HuH-7.5 (cell line): ENCODE measurements around the gene DPH6.
"Not testable (repeated sequence)": the region's sequence is repeated elsewhere in the genome, so short reads cannot be mapped to it uniquely, and the experiment has no call there.

Experiments
- DNase-seq: peaks from one replicate; pipeline ENCODE4 v3.0.0; 2011; ENCODE audit warnings: low spot score

Gene DPH6

DNA sequence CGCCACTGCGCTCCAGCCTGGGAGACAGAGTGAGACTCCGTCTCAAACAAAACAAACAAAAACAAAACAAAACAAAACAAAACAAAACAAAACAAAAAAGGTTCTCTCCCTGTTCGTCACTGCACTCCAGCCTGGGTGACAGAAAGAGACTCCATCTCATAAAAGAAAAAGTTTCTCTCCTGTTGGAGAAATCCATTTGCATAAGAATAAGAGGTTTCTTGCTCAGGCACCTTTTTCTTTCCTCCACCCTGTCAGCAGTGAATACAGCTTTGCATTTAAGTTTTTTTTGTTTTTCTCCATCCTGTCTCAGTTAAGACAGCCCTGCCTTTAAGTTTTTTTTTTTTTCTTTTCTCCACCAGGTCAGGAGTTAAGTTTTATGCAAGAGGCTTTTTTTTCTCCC, 109.5 kb downstream of the DPH6 start:
- DNase-seq = no peak

GRCh38 chr15:35431281-35431680, 114.7 kb downstream of the DPH6 start:
- no peak for DNase-seq

- no peak for DNase-seq
Observed at GRCh38 chr15:35430301-35430700, 115.7 kb downstream of the DPH6 start.

DNA sequence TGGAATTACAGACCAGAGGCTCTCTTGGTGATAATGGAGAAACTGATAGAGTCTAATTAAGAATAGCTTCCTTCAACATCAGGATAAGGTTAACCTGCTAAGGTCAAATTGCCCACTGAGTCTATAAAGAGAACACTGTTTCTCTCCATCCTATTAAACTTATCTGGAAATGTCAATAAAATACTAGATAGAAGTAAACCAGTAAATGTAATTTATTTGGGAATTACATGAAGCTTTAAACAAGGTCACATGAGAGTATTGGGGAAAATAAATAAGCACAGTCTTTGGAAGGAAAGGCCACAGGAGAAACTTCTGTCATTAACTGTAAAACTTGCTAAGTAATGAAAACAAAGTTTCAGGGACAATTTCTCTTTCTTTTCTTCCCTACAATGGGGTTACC, 118.5 kb downstream of the DPH6 start:
- no peak for DNase-seq

DNA sequence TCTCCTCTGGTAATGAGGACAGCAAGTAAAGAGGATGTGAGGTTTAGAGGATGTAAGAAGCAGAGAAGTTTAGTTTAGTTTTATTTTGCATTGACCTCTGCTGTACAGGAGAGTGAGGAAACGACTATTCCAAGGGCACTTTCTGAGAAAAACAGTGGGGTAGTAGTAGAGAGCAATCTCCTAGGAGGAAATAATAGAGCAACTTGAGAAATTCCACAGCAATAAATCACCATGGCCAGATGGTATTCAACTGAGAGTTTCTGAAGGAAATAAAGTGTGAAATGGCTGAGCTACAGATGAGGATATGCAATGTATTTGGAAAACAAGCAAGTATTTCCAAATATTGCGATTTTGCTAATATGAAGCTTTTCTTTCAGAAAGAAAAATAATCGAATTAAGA, 118.9 kb downstream of the DPH6 start:
- no peak for DNase-seq

- DNase-seq = no peak
Observed at GRCh38 chr15:35410775-35411174, 135.2 kb downstream of the DPH6 start.

GRCh38 chr15:35399901-35400300, 146.1 kb downstream of the DPH6 start:
- DNase-seq = no peak

DNA sequence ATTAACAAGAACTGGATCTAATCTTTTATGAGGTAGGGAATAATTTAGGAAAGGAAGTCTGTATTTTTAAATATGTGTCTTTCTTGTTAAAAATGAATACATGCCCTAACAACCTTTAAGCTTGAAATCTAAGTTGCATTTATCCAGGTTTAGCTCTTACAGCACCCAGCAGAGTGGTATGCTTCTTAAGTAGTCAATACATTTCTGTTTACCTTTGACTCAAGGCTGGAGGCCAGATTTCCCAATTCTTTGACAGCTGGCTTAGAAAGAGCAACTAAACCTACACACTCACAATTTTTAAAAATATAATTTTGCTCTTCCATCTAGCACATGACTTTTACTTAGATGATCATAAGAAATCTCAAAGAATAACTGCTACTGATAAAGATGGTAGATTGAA, 148.9 kb downstream of the DPH6 start:
- no peak for DNase-seq

DNA sequence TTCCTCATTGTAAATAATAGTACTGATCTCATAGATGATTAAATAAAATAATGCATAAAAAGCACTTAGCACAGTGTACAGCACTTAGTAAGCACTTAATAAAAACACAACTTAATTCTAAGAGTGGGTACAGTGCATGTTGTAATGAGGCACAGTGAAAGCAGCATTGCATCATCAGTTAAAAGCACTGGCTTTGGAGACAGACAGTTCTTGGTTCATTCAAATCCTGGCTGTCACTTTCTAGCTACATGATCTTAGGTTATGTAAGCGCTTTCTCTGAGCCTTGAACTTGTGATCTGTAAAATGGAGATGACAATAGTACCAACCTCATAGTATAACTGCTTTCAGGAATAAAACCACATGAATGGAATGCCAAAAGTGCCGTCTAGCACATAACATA, 151.5 kb downstream of the DPH6 start:
- DNase-seq = no peak

- no peak for DNase-seq
Observed at GRCh38 chr15:35393398-35393797, 152.6 kb downstream of the DPH6 start.

DNA sequence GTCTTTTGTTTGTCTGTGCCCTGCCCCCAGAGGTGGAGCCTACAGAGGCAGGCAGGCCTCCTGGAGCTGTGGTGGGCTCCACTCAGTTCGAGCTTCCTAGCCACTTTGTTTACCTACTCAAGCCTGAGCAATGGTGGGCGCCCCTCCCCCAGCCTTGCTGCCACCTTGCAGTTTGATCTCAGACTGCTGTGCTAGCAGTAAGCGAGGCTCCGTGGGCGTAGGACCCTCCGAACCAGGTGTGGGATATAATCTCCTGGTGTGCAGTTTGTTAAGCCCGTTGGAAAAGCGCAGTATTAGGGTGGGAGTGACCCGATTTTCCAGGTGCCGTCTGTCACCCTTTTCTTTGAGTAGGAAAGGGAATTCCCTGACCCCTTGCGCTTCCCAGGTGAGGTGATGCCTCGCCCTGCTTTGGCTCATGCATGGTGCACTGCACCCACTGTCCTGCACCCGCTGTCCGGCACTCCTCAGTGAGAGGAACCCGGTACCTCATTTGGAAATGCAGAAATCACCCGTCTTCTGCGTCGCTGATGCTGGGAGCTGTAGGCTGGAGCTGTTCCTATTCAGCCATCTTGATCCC, 154.5 kb downstream of the DPH6 start:
- DNase-seq = not testable (repeated sequence)

- no peak for DNase-seq
Observed at GRCh38 chr15:35383506-35383905, 162.5 kb downstream of the DPH6 start.

DNA sequence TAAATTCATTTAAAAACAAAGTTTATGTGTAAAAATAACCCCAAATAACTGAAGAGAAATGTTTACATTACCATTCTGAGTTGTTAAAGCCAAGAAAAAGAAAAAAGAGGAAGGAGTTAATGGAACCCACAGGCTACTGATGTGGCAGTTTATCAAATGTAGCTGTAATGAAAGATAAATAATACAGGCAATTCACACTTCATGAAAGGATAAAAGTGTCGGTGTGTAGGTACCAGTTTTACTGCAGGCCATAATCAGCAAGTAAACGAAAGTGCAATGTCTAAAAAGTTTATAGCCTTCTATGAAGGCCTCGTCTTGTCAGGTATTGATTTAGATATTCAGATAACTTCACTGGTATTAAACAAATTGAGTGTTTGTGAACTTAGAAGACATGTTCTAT, 164.6 kb downstream of the DPH6 start:
- no peak for DNase-seq

- no peak for DNase-seq
Observed at GRCh38 chr15:35379972-35380371, 166.0 kb downstream of the DPH6 start.

GRCh38 chr15:35378454-35378853, 167.5 kb downstream of the DPH6 start:
- DNase-seq = not testable (repeated sequence)

DNA sequence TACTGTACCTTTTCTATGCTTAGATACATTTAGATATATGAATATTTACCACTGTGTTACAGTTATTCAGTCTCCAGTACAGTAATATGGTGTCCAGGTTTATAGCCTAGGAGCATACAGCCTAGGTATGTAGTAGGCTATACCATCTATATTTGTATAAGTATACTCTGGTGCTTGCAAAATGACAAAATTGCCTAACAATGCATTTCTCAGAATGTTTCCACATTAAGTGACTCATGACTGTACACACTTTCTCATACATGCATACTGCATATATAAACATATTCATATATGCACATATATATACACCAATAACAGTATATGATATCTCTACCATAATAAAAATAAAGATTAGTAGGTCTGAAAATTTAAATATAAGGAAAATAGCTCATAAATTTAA, 169.3 kb downstream of the DPH6 start:
- no peak for DNase-seq

DNA sequence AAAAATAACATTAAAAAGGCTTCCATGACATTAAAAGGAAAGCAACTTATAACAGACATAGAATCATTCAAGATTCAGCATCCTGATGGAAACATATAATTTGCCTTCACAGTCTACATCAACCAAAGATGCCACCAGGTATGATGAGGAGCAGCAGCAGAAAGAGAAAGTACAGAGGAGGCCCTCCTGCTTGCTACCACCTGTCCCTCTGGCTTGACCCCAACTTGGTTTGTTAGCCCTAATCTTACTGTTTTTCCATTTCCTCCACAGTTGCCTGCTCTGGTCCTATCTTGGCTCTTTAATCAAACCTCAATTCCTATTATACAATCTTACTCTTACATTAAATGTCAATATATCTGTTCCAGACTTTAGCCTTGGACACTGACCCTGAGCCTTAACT, 171.3 kb downstream of the DPH6 start:
- DNase-seq = no peak

- DNase-seq = no peak
Observed at GRCh38 chr15:35362195-35362829, 183.7 kb downstream of the DPH6 start.

- DNase-seq = no peak
Observed at GRCh38 chr15:35358824-35359223, 187.1 kb downstream of the DPH6 start.

GRCh38 chr15:35351059-35351458, 194.9 kb downstream of the DPH6 start:
- no peak for DNase-seq

- no peak for DNase-seq
Observed at GRCh38 chr15:35349916-35350315, 196.0 kb downstream of the DPH6 start.

- DNase-seq = no peak
Observed at GRCh38 chr15:35330916-35331315, 215.0 kb downstream of the DPH6 start.

- no peak for DNase-seq
Observed at GRCh38 chr15:35330048-35330695, 215.8 kb downstream of the DPH6 start.

- no peak for DNase-seq
Observed at GRCh38 chr15:35329521-35329961, 216.4 kb downstream of the DPH6 start.
